K562 (cell line): ENCODE results near the gene CD52. TPM values are rescaled to one million over a fixed set of nuclear protein-coding genes. Genes with fewer than 3 reads are reported as not detected.
A peak's percentile ranks its signal among the peaks of the same experiment; 100 is the strongest.

ENCODE experiments used
- ADNP ChIP-seq: fragments of 200-800 bp; sonication (Bioruptor generic); IDR thresholded peaks from 2 replicates; pipeline ENCODE4 v1.6.1; 2016; ENCODE audit warnings: missing genetic modification characterization, missing compliant biosample characterization
- CBX5 ChIP-seq: IDR thresholded peaks from 2 replicates; pipeline ENCODE4 v1.6.1; 2014; ENCODE audit warnings: low read depth, borderline replicate concordance
- CBX8 ChIP-seq: fragments of 200-600 bp; sonication (generic); IDR thresholded peaks from 2 replicates; pipeline ENCODE4 v1.6.1; 2012; ENCODE audit warnings: borderline replicate concordance, mixed run types, low read depth, mild to moderate bottlenecking, moderate library complexity, mixed read lengths, low read length, control low read depth, inconsistent platforms; ENCODE audit not compliant: poor library complexity, severe bottlenecking; ENCODE audit errors: extremely low read depth
- CEBPG ChIP-seq, 3 experiments: fragments of 200-800 bp in 1 of 3; sonication (Bioruptor generic) in 1 of 3; sonication (generic) in 1 of 3; formaldehyde crosslinking in 1 of 3; IDR thresholded peaks in 2 of 3; conservative IDR thresholded peaks in 1 of 3; 2 replicates each; pipeline versions ENCODE4 v1.6.1 to v1.8.0; 2016 to 2022; ENCODE audit warnings: missing compliant biosample characterization in 2 of 3, missing genetic modification characterization in 2 of 3, mild to moderate bottlenecking in 1 of 3, missing genetic modification reagents in 1 of 3
- CHAMP1 ChIP-seq: fragments of 450-650 bp; IDR thresholded peaks from 2 replicates; pipeline ENCODE4 v1.6.1; 2016; ENCODE audit warnings: mild to moderate bottlenecking
- CREB3L1 ChIP-seq: fragments of 450-650 bp; IDR thresholded peaks from 2 replicates; pipeline ENCODE4 v1.6.1; 2014; ENCODE audit warnings: low read depth, mild to moderate bottlenecking, moderate library complexity, borderline replicate concordance
- CTBP1 ChIP-seq: fragments of 450-650 bp; IDR thresholded peaks from 2 replicates; pipeline ENCODE4 v1.6.1; 2016; ENCODE audit warnings: borderline replicate concordance
- DMBX1 ChIP-seq: fragments of 250-450 bp; sonication (Bioruptor Pico); IDR thresholded peaks from 2 replicates; pipeline ENCODE4 v1.8.0; 2022; ENCODE audit warnings: inconsistent platforms, mild to moderate bottlenecking, moderate library complexity, borderline replicate concordance
- HMGN3 ChIP-seq: IDR thresholded peaks from 2 replicates; pipeline ENCODE4 v1.6.1; 2011; ENCODE audit warnings: borderline replicate concordance, low read depth, mild to moderate bottlenecking, mixed read lengths, low read length; ENCODE audit not compliant: insufficient read length; ENCODE audit errors: extremely low read depth
- JUN ChIP-seq, 2 experiments: sonication (generic) in 1 of 2; formaldehyde crosslinking in 1 of 2; IDR thresholded peaks; 2 replicates each; pipeline versions ENCODE4 v1.6.1 to v1.8.0; 2012 to 2022; ENCODE audit warnings: borderline replicate concordance in 2 of 2, mild to moderate bottlenecking in 2 of 2, improper control_type of control experiment in 1 of 2, low read depth in 1 of 2, low read length in 1 of 2, missing genetic modification reagents in 1 of 2
- MED1 ChIP-seq: sonication (generic); formaldehyde crosslinking; IDR thresholded peaks from 2 replicates; pipeline ENCODE4 v1.8.1; 2023; ENCODE audit warnings: missing genetic modification reagents, borderline replicate concordance
- MXI1 ChIP-seq: IDR thresholded peaks from 2 replicates; pipeline ENCODE4 v1.6.1; 2011; ENCODE audit warnings: low read depth, mild to moderate bottlenecking, improper control_type of control experiment, low read length
- NEUROD1 ChIP-seq: fragments of 150-350 bp; IDR thresholded peaks from 2 replicates; pipeline ENCODE4 v1.6.1; 2014; ENCODE audit warnings: borderline replicate concordance, low read length, low read depth; ENCODE audit not compliant: partially characterized antibody
- NR2C2 ChIP-seq, 2 experiments: fragments of 200-800 bp in 1 of 2; sonication (Bioruptor generic) in 1 of 2; sonication (generic) in 1 of 2; formaldehyde crosslinking in 1 of 2; IDR thresholded peaks; 2 replicates each; pipeline versions ENCODE4 v1.6.1 to v1.8.0; 2016 to 2022; ENCODE audit warnings: mild to moderate bottlenecking in 1 of 2, missing compliant biosample characterization in 1 of 2, missing genetic modification characterization in 1 of 2, missing genetic modification reagents in 1 of 2
- RCOR1 ChIP-seq, 2 experiments: IDR thresholded peaks; 2 replicates each; pipeline ENCODE4 v1.6.1; 2012; ENCODE audit warnings: low read depth in 2 of 2, low read length in 2 of 2, borderline replicate concordance in 1 of 2, improper control_type of control experiment in 1 of 2
- SIN3B ChIP-seq: fragments of 450-650 bp; IDR thresholded peaks from 2 replicates; pipeline ENCODE4 v1.6.1; 2017; ENCODE audit warnings: low read depth, mild to moderate bottlenecking, moderate library complexity
- SIX5 ChIP-seq, 2 experiments: IDR thresholded peaks; 2 replicates each; pipeline ENCODE4 v1.6.1; 2011; ENCODE audit warnings: low read length in 2 of 2, borderline replicate concordance in 1 of 2, low read depth in 1 of 2, mild to moderate bottlenecking in 1 of 2, moderate library complexity in 1 of 2; ENCODE audit not compliant: insufficient read depth in 1 of 2
- SMAD2 ChIP-seq: fragments of 150-350 bp; IDR thresholded peaks from 2 replicates; pipeline ENCODE4 v1.6.1; 2014; ENCODE audit warnings: low read depth, mild to moderate bottlenecking, low read length
- SRSF1 ChIP-seq: fragments of 200-400 bp; formaldehyde crosslinking; IDR thresholded peaks from 2 replicates; pipeline ENCODE4 v1.6.1; 2017; ENCODE audit warnings: mild to moderate bottlenecking, low read depth, low read length, moderate library complexity
- TAF15 ChIP-seq: fragments of 200-400 bp; formaldehyde crosslinking; IDR thresholded peaks from 2 replicates; pipeline ENCODE4 v1.6.1; 2017; ENCODE audit warnings: mild to moderate bottlenecking, low read depth, low read length, moderate library complexity
- ZEB2 ChIP-seq: fragments of 450-650 bp; IDR thresholded peaks from 2 replicates; pipeline ENCODE4 v1.6.1; 2016
- ZFPM2 ChIP-seq: fragments of 250-450 bp; sonication (Bioruptor Pico); IDR thresholded peaks from 2 replicates; pipeline ENCODE4 v1.5.1; 2022; ENCODE audit warnings: mild to moderate bottlenecking
- polyA plus RNA-seq, 8 experiments: library from polyadenylated mRNA; depleted of rRNA in 4 of 8; stranded (reverse) in 5 of 8; unstranded in 3 of 8; fragments of >200 nt; fragmentation: Nextera tagmentation in 2 of 8; fragmentation: Illumina TruSeq in 1 of 8; extraction: Ambion mirVana in 2 of 8; extraction: Trizol in 1 of 8; gene quantifications; 2 replicates each; pipeline versions ENCODE4 v1.2.1 to v1.2.3, GENCODE V29; 2011 to 2014; ENCODE audit warnings: inconsistent platforms in 1 of 8, missing spikeins in 1 of 8
- total RNA-seq, 7 experiments: library from RNA; depleted of rRNA in 6 of 7; stranded (reverse); fragments of >200 nt in 6 of 7; fragmentation: Illumina TruSeq in 2 of 7; extraction: Trizol in 2 of 7; gene quantifications; 2 replicates each; pipeline versions ENCODE4 v1.2.1 to v1.2.3, GENCODE V29; 2011 to 2021; ENCODE audit warnings: low replicate concordance in 1 of 7

Gene CD52
- total and polyA plus RNA-seq, 9 of the 15 experiments (the other 6 are each of a cell fraction or from before 2014, with no cell fraction given) = 34.9 to 488 (median 173) TPM

- peak; percentile 78 for TF ChIP-seq NEUROD1
- no peak for TF ChIP-seq CBX8
- no peak for TF ChIP-seq SIN3B
- TF ChIP-seq RCOR1 (IDR thresholded peaks at IDR 0.05; ENCODE audit: borderline replicate concordance in 1 of 2, low read depth in 2 of 2, low read length in 2 of 2) = peak; percentile 61 to 93; a peak in 3 of 4 replicates
- TF ChIP-seq CREB3L1 = 0 out of 2 replicates have a peak, but pooled peaks have one; percentile 29
- TF ChIP-seq HMGN3 = no peak
- no peak for TF ChIP-seq CBX5
- TF ChIP-seq JUN (IDR thresholded peaks at IDR 0.05; ENCODE audit: borderline replicate concordance, low read depth, low read length) = peak; percentile 31; the same call in 1 of the 2 replicates
- TF ChIP-seq JUN (CRISPR knock-in tag; IDR thresholded peaks at IDR 0.05; ENCODE audit: borderline replicate concordance) = peak; percentile 58; the same call in 1 of the 2 replicates
- no peak for TF ChIP-seq ZFPM2 (CRISPR knock-in tag)
- TF ChIP-seq CTBP1 = peak; percentile 88
- TF ChIP-seq SMAD2 = no peak
- TF ChIP-seq DMBX1 = peak; percentile 94
- no peak for TF ChIP-seq MED1 (CRISPR knock-in tag)
- TF ChIP-seq NR2C2 (CRISPR knock-in tag; IDR thresholded peaks at IDR 0.05) = peak; percentile 69; the same call in 1 of the 2 replicates
- peak; percentile 76 for TF ChIP-seq NR2C2 (tag; IDR thresholded peaks at IDR 0.05)
- TF ChIP-seq ZEB2 = peak; percentile 72
- TF ChIP-seq CEBPG (CRISPR knock-in tag; IDR thresholded peaks at IDR 0.05) = peak; percentile 98
- TF ChIP-seq CEBPG (tag; conservative IDR thresholded peaks at IDR 0.05 in 1 of 2, IDR thresholded peaks at IDR 0.05 in 1 of 2) = peak; percentile 78 to 88
- TF ChIP-seq ADNP (tag) = no peak
- TF ChIP-seq SIX5 (IDR thresholded peaks at IDR 0.05; ENCODE audit: borderline replicate concordance in 1 of 2, insufficient read depth in 1 of 2, low read depth in 1 of 2, low read length in 2 of 2) = no peak
- TF ChIP-seq TAF15 = no peak
- TF ChIP-seq SRSF1 = no peak
- TF ChIP-seq MXI1 = peak; percentile 89
- TF ChIP-seq CHAMP1 = no peak
Observed at GRCh38 chr1:26287033-26287711, 30.6 kb upstream of the CD52 start (continued).
